ENCODE measurements around the gene TRPM2.
"Not testable (repeated sequence)": the region's sequence is repeated elsewhere in the genome, so short reads cannot be mapped to it uniquely, and the experiment has no call there.

Gene TRPM2

GRCh38 chr21:44354775-44355771 is 1.7 kb downstream of the TRPM2 start:
- no peak for DNase-seq (ENCODE audit: low spot score)

- DNase-seq (ENCODE audit: low spot score) = no peak
These were observed 2.7 kb downstream of the TRPM2 start for GRCh38 chr21:44356160-44356559.

GRCh38 chr21:44356636-44357035 is 3.2 kb downstream of the TRPM2 start:
- no peak for DNase-seq (ENCODE audit: low spot score)

- DNase-seq (ENCODE audit: low spot score) = no peak
These were observed 3.8 kb downstream of the TRPM2 start for GRCh38 chr21:44357064-44357837.

GRCh38 chr21:44359396-44359795 is 6.0 kb downstream of the TRPM2 start:
- DNase-seq (ENCODE audit: low spot score) = no peak

- DNase-seq (ENCODE audit: low spot score) = no peak
These were observed 6.7 kb downstream of the TRPM2 start for GRCh38 chr21:44360159-44360558.

GRCh38 chr21:44361903-44362302 is 8.5 kb downstream of the TRPM2 start:
- not testable (repeated sequence) for DNase-seq (ENCODE audit: low spot score)

- DNase-seq (ENCODE audit: low spot score) = no peak
These were observed 9.9 kb downstream of the TRPM2 start for GRCh38 chr21:44363278-44363677.

GRCh38 chr21:44364151-44365053 is 11.0 kb downstream of the TRPM2 start:
- DNase-seq (ENCODE audit: low spot score) = no peak

GRCh38 chr21:44365251-44365966 is 12.0 kb downstream of the TRPM2 start:
- no peak for DNase-seq (ENCODE audit: low spot score)

GRCh38 chr21:44365967-44366585 is 12.7 kb downstream of the TRPM2 start:
- no peak for DNase-seq (ENCODE audit: low spot score)

GRCh38 chr21:44366586-44367211 is 13.3 kb downstream of the TRPM2 start:
- DNase-seq (ENCODE audit: low spot score) = no peak

GRCh38 chr21:44368711-44369446 is 15.5 kb downstream of the TRPM2 start:
- DNase-seq (ENCODE audit: low spot score) = peak; percentile 75

- DNase-seq (ENCODE audit: low spot score) = peak; percentile 87
These were observed 16.8 kb downstream of the TRPM2 start for GRCh38 chr21:44370027-44370735.

- DNase-seq (ENCODE audit: low spot score) = no peak
These were observed 17.5 kb downstream of the TRPM2 start for GRCh38 chr21:44370786-44371410.

- no peak for DNase-seq (ENCODE audit: low spot score)
These were observed 18.2 kb downstream of the TRPM2 start for GRCh38 chr21:44371596-44371995.

GRCh38 chr21:44372616-44373015 is 19.2 kb downstream of the TRPM2 start:
- no peak for DNase-seq (ENCODE audit: low spot score)

GRCh38 chr21:44374601-44375280 is 21.3 kb downstream of the TRPM2 start:
- DNase-seq (ENCODE audit: low spot score) = no peak

Data from iPS-NIHi11 (cell line).